NCI-H345 (cell line): ENCODE data around the gene HPN.
A peak's percentile ranks its signal among the peaks of the same experiment; 100 is the strongest.
"Not testable (repeated sequence)": the region's sequence is repeated elsewhere in the genome, so short reads cannot be mapped to it uniquely, and the experiment has no call there.

Source experiments
- DNase-seq: peaks from one replicate; lab custom pipeline; 2025; lab: John Stamatoyannopoulos, UW

Gene HPN

DNA sequence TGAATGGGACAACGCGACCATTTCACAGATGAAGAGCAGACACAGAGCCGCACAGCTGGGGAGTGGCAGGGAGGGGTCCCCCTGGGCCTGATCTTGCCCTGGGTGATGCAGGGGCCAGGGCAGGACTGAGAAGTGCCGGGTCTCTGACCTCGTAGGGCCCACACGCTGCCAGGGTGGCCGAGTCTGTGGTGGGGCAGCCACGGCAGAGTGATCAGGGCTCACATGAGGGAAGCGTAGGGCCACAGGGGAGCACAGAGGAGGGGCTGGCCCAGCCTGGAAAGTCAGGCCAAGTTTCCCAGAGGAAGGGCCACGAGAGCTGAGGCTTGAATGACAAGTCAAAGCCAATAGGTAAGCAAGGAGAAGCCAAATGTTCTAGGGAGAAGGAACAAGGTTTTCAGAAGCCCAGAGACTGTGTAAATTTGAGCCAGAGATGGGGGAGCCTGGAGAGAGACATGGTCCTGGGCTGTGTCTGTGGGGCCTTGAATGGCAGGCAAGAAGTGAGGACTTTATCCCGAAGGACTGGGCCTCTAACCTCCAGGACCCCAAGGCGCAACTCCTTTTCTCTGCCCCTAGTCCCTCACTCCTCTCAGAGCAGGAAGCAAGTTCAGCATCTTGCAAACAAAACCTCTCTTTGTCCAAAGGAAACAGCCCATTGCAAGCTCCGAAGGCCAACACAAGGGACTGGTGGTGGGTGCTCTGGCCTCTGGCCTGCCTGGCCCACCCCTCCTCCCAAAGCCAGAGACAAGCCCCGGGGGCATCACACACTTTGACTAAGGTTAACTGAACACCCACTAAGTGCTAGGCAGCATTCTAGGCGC is 42.4 kb downstream of the HPN start:
- DNase-seq: no peak

GRCh38 chr19:35084509-35084762 is 42.9 kb downstream of the HPN start:
- DNase-seq: no peak

DNA sequence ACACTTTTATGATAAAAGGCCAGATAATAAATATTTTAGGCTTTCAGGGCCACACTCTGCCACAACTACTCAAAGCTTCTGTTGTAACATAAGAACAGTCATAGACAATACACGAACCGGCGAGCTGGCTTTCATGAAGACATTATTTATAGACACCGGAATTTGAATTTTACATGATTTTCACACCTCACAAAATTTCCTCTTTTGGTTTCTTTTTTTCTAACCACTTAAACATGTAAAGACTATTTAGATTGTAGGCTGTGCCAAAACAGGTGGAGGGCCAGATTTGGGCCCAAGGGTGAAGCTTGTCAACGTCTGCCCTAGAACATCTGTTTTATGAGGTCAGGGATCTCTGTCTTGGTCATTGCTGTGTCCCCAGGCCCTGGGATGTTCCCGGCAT is 44.4 kb downstream of the HPN start:
- DNase-seq: no peak

- DNase-seq: no peak
Observed at GRCh38 chr19:35086455-35086854, 44.9 kb downstream of the HPN start.

GRCh38 chr19:35087393-35087792 is 45.9 kb downstream of the HPN start:
- DNase-seq: no peak

DNA sequence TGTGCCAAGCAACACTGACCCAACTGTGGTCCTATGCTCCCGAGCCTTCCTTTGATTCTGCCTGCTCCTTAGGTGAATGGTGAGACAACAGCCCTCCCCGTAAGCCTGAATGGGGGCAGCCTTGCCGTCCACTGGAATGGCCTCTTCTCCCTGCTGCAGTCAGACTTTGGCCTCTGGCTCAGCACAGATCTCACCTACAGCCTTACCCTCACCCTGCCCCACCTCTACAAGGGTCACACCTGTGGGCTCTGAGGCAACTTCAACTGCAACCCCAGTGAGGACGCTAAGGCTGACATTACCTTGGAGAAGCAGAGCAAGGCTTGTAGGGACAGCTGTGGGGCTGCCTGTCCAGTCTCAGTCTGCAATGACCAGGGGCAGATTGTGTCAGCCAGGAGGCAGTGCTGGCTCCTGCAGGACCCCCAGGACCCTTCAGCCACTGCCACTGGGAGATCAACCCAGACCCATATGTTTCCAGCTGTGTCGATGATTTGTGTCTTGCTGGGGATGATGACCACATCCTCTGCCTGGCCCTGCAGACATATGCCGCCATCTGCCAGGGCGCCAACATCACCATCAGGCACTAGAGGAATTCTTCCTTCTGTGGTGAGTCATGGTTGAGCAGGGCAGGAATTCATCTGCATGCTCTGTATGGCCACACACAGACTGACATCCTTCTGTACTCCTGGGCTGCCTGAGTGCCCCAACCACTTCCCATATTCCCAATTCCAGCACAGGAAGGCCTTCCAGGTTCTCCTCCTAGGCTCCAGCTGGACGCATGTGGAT is 46.8 kb downstream of the HPN start:
- DNase-seq: no peak

DNA sequence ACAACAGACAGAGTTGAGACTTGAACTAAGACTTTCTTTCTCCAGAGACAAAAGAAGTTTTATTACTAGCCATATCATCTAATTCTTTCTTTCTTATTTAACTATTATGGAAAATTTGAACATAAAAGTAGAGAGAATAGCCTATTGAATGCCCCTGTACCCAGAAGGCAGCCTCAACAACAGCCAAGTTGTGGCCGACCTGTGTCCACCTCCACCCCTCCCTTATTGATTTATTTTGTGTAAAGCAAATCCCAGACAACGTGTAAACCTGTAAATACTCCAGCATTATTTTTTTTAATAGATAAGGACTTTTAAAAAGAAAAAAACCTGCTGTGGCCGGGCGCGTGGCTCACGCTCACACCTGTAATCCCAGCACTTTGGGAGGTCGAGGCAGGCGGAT is 48.0 kb downstream of the HPN start:
- DNase-seq: no peak

DNA sequence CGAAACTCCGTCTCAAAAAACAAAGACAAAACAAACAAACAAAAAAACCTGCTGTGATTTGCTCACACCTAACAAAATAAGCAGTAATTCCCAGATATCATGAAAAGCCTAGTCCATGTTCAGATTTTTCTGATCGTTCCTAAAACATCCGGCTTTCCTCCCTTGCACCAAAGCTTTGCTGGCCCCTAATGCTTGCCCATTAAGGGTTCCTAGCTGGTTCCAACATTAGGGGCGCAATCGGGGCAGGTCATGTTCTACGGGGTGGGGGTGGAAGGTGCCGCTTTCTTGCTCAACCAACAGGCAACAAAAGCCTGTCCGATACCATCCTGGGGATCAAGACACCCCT is 48.6 kb downstream of the HPN start:
- no peak for DNase-seq

GRCh38 chr19:35090506-35091214 is 49.1 kb downstream of the HPN start:
- peak; percentile 84 for DNase-seq

DNA sequence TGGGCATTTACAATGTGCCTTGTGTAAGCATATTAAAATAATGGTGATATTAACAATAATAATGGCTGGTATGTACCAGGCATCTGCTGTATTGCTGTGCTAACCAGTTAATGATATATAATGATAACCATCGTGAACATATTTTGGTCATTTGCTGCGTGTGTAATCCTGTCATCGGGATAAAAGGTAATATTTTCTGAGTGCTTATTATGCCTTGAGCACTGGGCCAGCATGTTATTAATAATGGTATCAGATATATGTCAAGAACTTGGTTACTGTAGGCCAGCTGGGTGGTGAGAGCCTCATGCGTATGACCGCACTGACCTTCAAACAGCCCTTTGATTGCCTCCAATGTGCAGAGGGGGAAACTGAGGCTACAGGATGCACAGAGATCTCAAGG is 51.9 kb downstream of the HPN start:
- no peak for DNase-seq

DNA sequence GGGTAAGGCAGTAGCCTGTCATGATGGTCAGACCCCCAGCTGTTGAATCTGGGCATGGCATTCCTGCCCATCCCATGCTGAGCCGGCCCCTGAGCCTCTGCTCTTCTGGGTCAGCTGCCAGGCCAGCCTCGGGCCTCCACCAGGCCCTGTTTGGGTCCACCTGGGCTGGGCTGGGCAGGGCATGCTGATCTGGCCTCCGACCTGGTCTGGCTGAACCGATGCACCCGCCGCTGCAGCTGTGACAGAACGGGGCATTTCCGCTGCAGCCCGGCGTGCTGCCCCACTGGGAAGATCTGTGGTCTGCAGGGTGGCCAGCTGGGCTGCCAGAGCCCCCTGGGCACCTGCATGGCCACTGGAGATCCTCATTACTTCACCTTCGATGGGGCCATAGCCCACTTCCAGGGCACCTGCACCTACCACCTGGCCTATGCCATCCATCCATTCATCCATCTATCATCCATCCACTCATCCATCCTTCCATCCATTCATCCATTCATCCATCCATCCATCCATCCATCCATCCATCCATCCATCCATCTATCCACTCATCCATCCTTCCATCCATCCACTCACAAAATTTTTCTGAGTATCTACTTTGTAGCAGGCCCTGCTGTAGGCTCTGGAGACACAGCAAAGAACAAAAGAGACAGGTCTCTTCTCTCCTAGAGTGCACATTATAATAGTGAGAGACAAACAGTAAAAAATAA is 52.6 kb downstream of the HPN start:
- DNase-seq: no peak

DNA sequence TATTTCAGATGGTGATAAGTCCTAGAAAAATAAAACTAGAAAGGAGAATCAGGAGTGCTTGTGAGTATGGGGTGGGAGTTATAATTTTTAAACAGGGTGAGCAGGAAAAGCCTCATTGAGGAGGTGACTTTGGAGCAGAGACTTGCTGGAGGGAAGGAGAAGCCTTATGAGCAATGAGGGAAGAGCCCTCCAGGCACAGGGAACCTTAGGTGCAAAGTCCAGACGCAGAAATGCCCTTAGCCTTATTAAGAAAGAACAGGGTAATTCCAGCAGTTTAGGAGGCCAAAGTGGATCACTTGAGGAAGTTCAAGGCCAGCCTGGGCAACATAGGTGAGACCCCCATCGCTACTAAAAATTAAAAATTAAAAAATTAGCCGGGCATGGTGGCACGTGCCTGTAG is 53.1 kb downstream of the HPN start:
- DNase-seq: no peak

GRCh38 chr19:35095667-35096368 is 54.3 kb downstream of the HPN start:
- DNase-seq: no peak

- DNase-seq: no peak
Observed at GRCh38 chr19:35098413-35099049, 57.0 kb downstream of the HPN start.

DNA sequence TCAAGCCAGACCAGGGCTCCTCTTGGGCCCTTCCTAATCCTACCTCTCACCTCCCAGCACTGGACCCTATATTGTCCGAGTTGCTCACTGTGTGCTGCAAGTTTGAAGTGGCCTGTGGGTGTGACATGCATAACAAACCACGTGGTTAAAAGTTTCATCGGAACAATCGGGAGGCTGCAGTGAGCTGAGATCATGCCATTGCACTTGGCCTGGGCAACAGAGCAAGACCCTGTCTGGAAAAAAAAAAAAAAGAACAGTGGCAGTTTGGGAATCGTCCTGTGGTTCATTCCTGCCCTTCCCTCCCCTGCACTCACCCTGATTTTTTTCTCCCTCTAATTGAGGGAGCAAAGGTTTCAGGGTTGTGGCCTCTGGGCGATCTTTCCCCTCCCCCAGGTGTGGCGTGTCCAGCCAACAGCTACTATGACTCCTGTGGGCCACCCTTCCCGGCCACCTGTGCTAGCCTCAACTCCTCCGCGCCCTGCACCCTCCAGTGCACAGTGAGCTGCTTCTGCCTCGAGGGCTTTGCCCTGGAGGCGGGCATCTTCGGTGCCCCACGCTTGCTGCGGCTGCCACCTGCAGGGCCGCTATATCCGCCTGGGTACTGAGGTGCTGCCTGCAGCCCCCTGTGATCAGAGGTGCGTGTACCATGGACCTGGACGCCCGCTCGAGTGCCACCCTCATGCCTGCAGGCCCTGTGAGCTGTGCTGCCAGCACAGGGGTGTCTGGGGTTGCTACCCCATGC is 57.8 kb downstream of the HPN start:
- DNase-seq: no peak

DNA sequence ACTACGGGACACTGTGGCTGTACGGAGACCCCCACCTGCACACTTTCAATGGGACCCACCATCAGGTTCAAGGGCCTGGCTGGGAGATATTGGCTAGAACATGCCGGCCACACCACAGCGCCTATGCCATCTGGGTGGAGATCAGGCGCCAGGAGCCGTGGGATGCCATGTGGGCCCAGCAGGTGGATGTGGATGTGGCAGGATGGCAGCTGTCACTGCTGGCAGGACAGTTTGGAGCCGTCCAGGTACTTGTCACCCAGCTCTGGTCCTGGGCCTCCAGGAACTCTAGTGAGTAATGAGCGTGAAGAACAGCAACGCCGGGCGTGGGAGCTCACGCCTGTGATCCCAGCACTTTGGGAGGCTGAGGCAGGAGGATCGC is 58.4 kb downstream of the HPN start:
- no peak for DNase-seq

DNA sequence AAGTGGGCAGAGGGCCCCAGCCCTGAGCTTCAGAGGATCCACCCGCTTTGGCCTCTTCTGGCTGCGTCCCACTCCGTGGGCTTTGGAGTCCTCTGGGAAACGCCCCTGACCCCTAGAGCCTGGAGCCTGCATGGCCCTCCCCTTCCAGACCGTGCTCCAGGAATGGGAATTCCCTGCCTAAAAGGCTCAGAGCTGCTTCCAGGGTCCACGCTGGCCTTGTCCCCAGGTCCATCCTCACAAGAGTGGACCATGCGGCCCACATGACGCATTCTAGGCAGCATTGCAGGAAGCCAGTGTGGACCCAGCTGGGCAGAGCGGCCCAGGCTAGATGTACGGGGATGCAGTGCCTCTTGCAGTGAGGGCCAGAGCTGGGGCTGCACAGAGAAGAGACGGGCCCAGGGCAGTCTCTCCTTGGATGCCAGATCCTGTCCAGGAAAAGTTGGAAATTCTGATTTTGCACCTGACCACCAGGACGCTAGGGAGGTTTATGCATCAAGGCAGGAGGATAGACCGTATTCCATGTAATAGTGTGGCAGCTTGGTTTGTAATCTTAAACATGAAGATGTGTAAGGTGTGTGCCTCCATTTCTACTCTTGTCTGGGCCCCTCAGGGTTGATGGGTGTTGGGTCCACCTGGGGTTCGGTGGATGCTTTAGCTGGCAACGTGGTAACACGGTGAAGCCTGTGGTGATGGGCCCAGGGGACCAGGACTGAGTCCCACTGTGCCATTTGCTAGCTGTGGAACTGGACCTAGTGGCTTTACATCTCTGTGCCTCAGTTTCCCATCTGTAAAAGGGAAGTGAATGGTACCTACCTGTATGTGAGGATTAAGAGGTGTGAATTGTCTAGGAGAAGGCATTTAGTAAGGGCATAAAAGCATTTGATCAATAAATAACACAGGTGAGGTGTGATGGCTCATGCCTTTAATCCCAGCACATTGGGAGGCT is 59.3 kb downstream of the HPN start:
- DNase-seq: no peak

- not testable (repeated sequence) for DNase-seq
Observed at GRCh38 chr19:35101949-35102348, 60.4 kb downstream of the HPN start.

DNA sequence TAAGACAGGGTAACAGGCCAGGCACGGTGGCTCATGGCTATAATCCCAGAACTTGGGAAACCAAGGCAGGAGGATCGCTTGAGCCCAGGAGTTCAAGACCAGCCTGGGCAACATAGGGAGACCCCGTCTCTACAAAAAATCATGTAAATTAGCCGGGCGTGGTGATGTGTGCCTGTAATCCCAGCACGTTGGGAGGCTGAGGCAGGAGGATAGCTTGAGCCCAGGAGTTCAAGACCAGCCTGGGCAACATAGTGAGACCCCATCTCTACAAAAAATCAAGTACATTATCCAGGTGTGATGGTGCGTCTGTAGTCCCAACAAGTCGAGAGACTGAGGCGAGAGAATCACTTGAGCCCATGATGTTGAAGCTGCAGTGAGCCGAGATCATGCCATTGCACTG is 62.1 kb downstream of the HPN start:
- not testable (repeated sequence) for DNase-seq

GRCh38 chr19:35104361-35104760 is 62.8 kb downstream of the HPN start:
- DNase-seq: no peak
